Stimulated activated CD8-positive, alpha-beta memory T cell treated with anti-CD3 and anti-CD28 coated beads, Interleukin-15, amount 100 ng/mL, for 4 hours (primary cell): Measurements from ENCODE around the gene ILDR2.

Source experiments
- DNase-seq, 2 donors: peaks; one replicate each; pipeline ENCODE4 v3.0.0-alpha.2; 2020; ENCODE audit warnings: low read depth in 2 of 2

The ILDR2 gene

GRCh38 chr1:166924823-166925541, 50.4 kb downstream of the ILDR2 start:
- DNase-seq, result no peak

GRCh38 chr1:166920561-166921475, 54.5 kb downstream of the ILDR2 start:
- DNase-seq, result no peak

GRCh38 chr1:166918956-166919316, 56.4 kb downstream of the ILDR2 start:
- DNase-seq, result no peak

GRCh38 chr1:166918088-166918955, 57.0 kb downstream of the ILDR2 start:
- DNase-seq, result no peak

- DNase-seq, result no peak
Measured at GRCh38 chr1:166915941-166916340, 59.4 kb downstream of the ILDR2 start.

GRCh38 chr1:166915042-166915441, 60.3 kb downstream of the ILDR2 start:
- DNase-seq, result no peak

GRCh38 chr1:166914111-166914510, 61.2 kb downstream of the ILDR2 start:
- DNase-seq, result no peak

GRCh38 chr1:166911624-166912023, 63.7 kb downstream of the ILDR2 start:
- DNase-seq, result no peak

GRCh38 chr1:166910396-166910994, 64.8 kb downstream of the ILDR2 start:
- DNase-seq, result peak; percentile 34 to 68

GRCh38 chr1:166908942-166909341, 66.4 kb downstream of the ILDR2 start:
- DNase-seq, result no peak

GRCh38 chr1:166907763-166908162, 67.6 kb downstream of the ILDR2 start:
- DNase-seq, result no peak

- DNase-seq, result no peak
Measured at GRCh38 chr1:166907051-166907450, 68.3 kb downstream of the ILDR2 start.

GRCh38 chr1:166906647-166907046, 68.7 kb downstream of the ILDR2 start:
- DNase-seq, result no peak

GRCh38 chr1:166905900-166906299, 69.4 kb downstream of the ILDR2 start:
- DNase-seq, result no peak

- no peak for DNase-seq
Measured at GRCh38 chr1:166905136-166905535, 70.2 kb downstream of the ILDR2 start.

GRCh38 chr1:166903232-166903631, 72.1 kb downstream of the ILDR2 start:
- no peak for DNase-seq

- no peak for DNase-seq
Measured at GRCh38 chr1:166902279-166902678, 73.1 kb downstream of the ILDR2 start.

GRCh38 chr1:166900987-166901386, 74.4 kb downstream of the ILDR2 start:
- no peak for DNase-seq

- no peak for DNase-seq
Measured at GRCh38 chr1:166899769-166900168, 75.6 kb downstream of the ILDR2 start.

GRCh38 chr1:166895766-166896165, 79.6 kb downstream of the ILDR2 start:
- no peak for DNase-seq

GRCh38 chr1:166889776-166890175, 85.6 kb downstream of the ILDR2 start:
- no peak for DNase-seq
